NCI-H1092 treated with DMSO at 0.1 percent for 48 hours (cell line): ENCODE data around the gene DNAL1.
A peak's percentile ranks its signal among the peaks of the same experiment; 100 is the strongest.
"Not testable (repeated sequence)": the region's sequence is repeated elsewhere in the genome, so short reads cannot be mapped to it uniquely, and the experiment has no call there.

Source experiments
- DNase-seq: peaks from one replicate; lab custom pipeline; 2025; lab: John Stamatoyannopoulos, UW

DNAL1 gene

GRCh38 chr14:73644531-73645247, at the start of gene DNAL1:
DNAL1 (plus strand) TSS chr14:73644986; CDS start chr14:73645040, 54 bp downstream.
- DNase-seq, result peak; percentile 94

DNA sequence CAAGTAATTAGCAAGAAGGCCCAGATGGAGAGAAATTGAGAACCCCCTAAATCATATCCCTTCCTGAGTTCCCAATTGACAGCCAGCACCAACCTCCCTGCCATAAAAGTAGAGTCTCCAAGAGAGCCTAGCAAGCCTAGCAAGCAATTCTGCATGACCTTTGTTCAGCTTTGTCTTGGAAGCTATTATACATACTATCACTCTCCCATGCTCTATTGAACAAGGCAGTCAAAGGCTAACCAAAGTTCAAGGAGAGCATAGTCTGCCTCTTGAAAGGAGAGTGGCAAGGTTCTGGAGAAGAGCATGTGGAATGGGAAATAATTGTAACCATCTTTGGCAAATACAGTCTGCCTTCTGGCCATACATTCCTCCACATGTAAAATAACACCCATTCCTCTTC, 45.3 kb upstream of the DNAL1 start:
- DNase-seq, result no peak

DNA sequence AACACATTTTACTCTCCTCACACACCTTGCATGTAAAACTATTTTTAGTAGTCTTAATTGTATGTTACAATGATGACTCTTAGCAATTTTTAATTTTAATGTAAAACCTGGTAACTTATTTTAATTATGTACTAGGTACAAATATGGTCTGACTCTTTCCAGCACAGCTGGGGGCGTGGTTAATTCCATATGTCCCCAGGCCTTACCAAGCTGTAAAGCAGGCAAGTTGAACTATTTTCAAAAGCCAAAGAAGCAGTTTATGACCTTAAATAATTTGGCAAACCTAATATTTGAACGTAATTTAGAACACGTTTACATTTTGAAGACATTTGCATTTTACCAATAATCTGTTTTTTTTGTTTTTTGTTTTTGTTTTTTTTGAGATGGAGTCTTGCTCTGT, 41.8 kb upstream of the DNAL1 start:
- DNase-seq, result no peak

DNA sequence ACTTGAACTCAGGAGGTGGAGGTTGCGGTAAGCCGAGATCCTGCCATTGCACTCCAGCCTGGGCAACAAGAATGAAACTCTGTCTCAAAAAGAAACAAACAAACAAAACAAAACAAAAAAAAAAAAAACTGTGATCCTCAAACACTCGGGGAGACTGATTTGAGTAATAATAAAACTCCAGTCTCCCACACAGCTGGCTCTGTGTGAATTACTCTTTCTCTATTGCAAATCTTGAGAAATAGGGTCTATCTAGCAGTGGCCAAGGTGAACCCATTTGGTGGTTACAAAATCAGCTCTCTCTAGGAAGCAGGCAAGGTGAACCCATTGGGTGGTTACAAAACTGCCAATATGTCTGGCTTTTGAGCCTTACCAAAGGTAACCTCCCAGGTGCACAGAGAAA, 38.5 kb upstream of the DNAL1 start:
- DNase-seq, result no peak

DNA sequence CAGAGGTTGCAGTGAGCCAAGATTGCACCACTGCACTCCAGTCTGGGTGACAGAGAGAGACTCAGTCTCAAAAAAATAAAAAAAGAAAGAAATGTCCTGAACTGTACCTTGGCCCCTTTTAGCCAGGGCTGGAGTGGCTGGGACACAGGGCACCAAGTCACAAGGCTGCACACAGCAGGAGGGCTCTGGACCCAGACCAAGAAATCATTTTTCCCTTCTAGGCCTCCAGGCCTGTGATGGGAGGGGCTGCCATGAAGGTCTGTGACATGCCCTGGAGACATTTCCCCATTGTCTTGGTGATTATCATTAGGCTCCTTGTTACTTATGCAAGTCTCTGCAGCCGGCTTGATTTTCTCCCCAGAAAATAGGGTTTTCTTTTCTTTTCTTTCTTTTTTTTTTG, 37.5 kb upstream of the DNAL1 start:
- no peak for DNase-seq

GRCh38 chr14:73610687-73611086, 34.1 kb upstream of the DNAL1 start:
- no peak for DNase-seq

GRCh38 chr14:73612339-73613045, 32.3 kb upstream of the DNAL1 start, which contains the start of gene ACOT6:
ACOT6 (plus strand) TSS chr14:73612517; CDS start chr14:73612572, 55 bp downstream.
- peak; percentile 18 for DNase-seq

- DNase-seq, result no peak
Observed at GRCh38 chr14:73613046-73613383, 31.8 kb upstream of the DNAL1 start.

GRCh38 chr14:73613419-73613963, 31.3 kb upstream of the DNAL1 start:
- no peak for DNase-seq

DNA sequence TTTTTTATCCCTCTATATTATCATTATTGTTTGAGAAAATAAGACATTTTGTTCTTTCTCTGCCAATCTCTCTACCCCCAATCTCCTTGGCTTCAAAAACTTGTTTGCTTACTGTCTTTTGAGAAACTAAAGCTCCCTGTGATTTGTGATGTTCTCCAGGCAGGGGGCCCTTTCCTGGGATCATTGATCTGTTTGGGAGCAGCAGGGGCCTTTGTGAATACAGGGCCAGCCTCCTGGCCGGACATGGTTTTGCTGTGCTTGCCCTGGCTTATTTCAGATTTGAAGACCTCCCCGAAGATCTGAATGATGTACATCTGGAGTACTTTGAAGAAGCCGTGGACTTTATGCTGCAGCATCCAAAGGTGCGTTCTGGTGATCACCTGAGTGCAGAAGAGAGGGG, 28.0 kb upstream of the DNAL1 start:
- no peak for DNase-seq

DNA sequence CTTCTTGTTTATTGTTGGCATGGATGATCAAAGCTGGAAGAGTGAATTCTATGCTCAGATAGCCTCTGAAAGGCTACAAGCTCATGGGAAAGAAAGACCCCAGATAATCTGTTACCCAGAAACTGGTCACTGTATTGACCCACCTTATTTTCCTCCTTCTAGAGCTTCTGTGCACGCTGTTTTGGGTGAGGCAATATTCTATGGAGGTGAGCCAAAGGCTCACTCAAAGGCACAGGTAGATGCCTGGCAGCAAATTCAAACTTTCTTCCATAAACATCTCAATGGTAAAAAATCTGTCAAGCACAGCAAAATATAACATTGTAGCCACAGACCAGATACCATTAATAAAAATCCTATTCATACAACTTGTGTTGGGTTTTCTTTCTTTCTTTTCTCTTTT, 25.3 kb upstream of the DNAL1 start:
- DNase-seq, result no peak

- no peak for DNase-seq
Observed at GRCh38 chr14:73620268-73620667, 24.5 kb upstream of the DNAL1 start.

- DNase-seq, result no peak
Observed at GRCh38 chr14:73623504-73624054, 21.2 kb upstream of the DNAL1 start.

DNA sequence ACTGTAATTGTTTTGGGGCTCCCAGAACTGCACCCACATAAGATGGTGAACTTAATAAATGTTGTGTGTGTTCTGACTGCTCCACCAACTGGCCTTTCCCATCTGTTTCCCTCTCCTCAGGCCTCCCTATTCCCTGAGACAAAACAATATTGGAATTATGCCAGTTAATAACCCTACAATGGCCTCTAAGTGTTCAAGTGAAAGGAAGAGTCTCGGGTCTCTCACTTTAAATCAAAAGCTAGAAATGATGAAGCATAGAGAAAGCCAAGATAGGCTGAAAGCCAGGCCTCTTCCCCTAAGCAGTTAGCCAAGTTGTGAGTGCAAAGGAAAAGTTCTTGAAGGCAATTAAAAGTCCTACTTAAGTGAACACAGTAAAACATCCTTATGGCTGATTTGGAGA, 19.1 kb upstream of the DNAL1 start:
- no peak for DNase-seq

DNA sequence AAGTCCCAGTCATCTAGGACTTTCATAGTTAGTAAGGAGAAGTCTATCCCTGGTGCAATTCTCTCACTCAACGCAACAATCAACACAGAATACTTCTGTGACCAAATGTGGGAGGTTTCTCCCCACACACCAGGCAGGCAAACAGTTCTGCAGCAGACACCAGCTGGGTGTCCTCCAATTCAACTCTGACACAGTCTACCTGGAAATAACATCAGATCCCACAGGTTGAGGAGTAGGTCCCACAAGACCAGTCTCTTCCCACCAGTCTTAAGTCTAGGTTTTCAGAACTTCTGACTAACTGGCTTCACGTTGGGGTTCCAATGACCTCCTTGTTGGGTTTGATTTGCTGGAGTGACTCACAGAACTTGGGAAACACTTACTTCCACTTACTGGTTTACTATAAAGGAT, 17.6 kb upstream of the DNAL1 start:
- DNase-seq, result no peak

- no peak for DNase-seq
Observed at GRCh38 chr14:73630009-73630780, 14.6 kb upstream of the DNAL1 start.

DNA sequence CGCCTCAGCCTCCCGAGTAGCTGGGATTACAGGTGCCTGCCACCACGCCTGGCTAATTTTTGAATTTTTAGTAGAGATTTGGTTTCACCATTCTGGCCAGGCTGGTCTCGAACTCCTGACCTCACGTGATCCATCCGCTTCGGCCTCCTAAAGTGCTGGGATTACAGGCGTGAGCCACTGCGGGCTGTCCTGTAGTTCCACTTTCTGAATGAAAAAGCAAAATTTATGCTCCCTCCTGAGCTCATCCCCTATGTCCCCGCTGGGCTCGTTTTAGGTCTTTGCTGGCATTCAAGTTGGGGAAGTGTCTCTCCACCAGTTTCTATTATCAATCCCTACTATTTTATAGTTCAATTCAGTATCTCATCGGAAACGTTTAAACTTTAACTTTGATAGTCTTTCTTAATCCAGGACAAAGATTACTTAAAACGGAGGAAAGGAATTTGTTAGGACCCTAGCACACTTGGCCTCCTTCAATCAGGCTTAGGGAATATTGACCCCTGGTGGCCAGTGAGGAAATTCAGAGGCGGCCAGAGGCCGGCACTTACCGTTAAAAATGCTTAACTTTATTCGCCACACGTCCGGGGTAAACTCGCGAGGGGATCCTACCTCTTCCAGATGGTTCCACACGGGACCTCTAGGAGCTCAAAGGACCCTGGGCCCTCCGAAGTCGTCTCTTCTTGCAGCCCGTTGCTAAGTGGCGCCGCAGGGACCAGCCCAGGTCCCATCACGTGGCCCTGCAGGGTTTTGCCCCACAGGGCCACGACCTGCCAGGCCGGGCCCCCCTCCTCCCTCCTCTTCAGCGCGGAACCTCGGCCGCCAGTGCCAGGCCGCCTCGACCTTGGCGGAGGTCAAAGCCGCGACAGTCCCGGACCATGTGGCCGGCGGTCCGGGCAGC, 11.4 kb upstream of the DNAL1 start:
- peak; percentile 42 for DNase-seq

- DNase-seq, result peak; percentile 76
Observed at GRCh38 chr14:73634011-73634833, 10.6 kb upstream of the DNAL1 start.

- DNase-seq, result not testable (repeated sequence)
Observed at GRCh38 chr14:73636355-73636754, 8.4 kb upstream of the DNAL1 start.

DNA sequence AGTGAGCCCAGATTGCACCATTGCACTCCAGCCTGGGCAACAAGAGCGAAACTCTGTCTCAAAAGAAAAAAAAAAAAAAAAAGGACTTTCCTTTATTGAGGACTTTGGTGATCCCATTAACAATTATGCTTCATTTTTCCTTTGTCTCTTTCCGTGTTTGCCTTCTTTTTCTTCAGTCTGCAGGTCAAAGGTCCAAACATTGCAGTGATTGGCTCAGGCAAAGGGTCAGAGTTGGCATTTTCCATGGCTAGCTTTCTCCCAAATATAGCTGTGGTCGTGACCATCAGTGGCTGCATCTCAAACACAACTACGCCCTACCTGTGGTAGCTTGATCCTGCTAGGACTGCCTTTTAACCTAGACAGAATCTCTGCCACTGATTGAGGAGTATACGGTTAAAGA, 7.0 kb upstream of the DNAL1 start:
- DNase-seq, result no peak
